ENCODE data around the gene SCUBE1. TPM values are rescaled to one million over a fixed set of nuclear protein-coding genes. Genes with fewer than 3 reads are reported as not detected.

SCUBE1 gene
- total RNA-seq, 3 donors from 2014 or later (not counting 1 experiment from before 2014, with no cell fraction given) = 0.05 to 1.2 (median 0.11) TPM

GRCh38 chr22:43300891-43301676, 42.1 kb downstream of the SCUBE1 start:
- Histone ChIP-seq H3K27me3 (ENCODE audit: control insufficient read depth, insufficient read depth, low read length) (no peaks in the 10 kb centered on the region), H3K27ac (ENCODE audit: low read length) (no peak overlapping the region), H3K4me1 (ENCODE audit: control insufficient read depth, insufficient read depth, low read length) (no peaks in the 10 kb centered on the region), H3K4me3 (ENCODE audit: low read length) (no peak overlapping the region), H3K36me3 (ENCODE audit: control insufficient read depth, insufficient read depth, low read length) (no peaks in the 10 kb centered on the region), H3K9me3 (ENCODE audit: control insufficient read depth, insufficient read depth, low read length) (no peaks in the 10 kb centered on the region)
- peaks cover 8 to 9% of the 10 kb centered on the region in 2 donors for H3K27me3 Mint-ChIP-seq (ENCODE audit: low read depth in 2 of 2)
- TF ChIP-seq CTCF (IDR thresholded peaks at IDR 0.05) = no peak
- ATAC-seq (no peak), DNase-seq (no peak)
- H3K4me1 Mint-ChIP-seq = no peaks in the 10 kb centered on the region
- H3K4me3 Mint-ChIP-seq = no peak overlapping the region
- H3K36me3 Mint-ChIP-seq = no peaks in the 10 kb centered on the region
- 86% methylated on average over 21 of the region's 21 CpGs for WGBS (ENCODE audit: insufficient coverage)
- intact Hi-C loops (cut with micrococcal nuclease) = no loop called here
- no peaks in the 10 kb centered on the region for H3K9me3 Mint-ChIP-seq
- no peak overlapping the region for H3K27ac Mint-ChIP-seq

GRCh38 chr22:43299736-43300135, 43.4 kb downstream of the SCUBE1 start:
- TF ChIP-seq CTCF (IDR thresholded peaks at IDR 0.05) = no peak
- Histone ChIP-seq H3K27me3 (ENCODE audit: control insufficient read depth, insufficient read depth, low read length) (no peaks in the 10 kb centered on the region), H3K4me1 (ENCODE audit: control insufficient read depth, insufficient read depth, low read length) (no peaks in the 10 kb centered on the region), H3K36me3 (ENCODE audit: control insufficient read depth, insufficient read depth, low read length) (no peaks in the 10 kb centered on the region), H3K27ac (ENCODE audit: low read length) (no peak overlapping the region), H3K9me3 (ENCODE audit: control insufficient read depth, insufficient read depth, low read length) (no peaks in the 10 kb centered on the region), H3K4me3 (ENCODE audit: low read length) (no peak overlapping the region)
- no peaks in the 10 kb centered on the region for H3K36me3 Mint-ChIP-seq
- no peak overlapping the region for H3K4me3 Mint-ChIP-seq
- H3K9me3 Mint-ChIP-seq = no peaks in the 10 kb centered on the region
- H3K4me1 Mint-ChIP-seq = no peaks in the 10 kb centered on the region
- H3K27ac Mint-ChIP-seq = no peak overlapping the region
- peaks cover 8 to 9% of the 10 kb centered on the region in 2 donors for H3K27me3 Mint-ChIP-seq (ENCODE audit: low read depth in 2 of 2)
- intact Hi-C loops (cut with micrococcal nuclease) = no loop called here
- DNase-seq (no peak), ATAC-seq (no peak)
- WGBS (ENCODE audit: insufficient coverage) = 89% methylated on average over 12 of the region's 12 CpGs

- intact Hi-C loops (cut with micrococcal nuclease) = no loop called here
These were observed 44.9 kb downstream of the SCUBE1 start for GRCh38 chr22:43298062-43298801.

More at GRCh38 chr22:43298062-43298801, 44.9 kb downstream of the SCUBE1 start:
- no peaks in the 10 kb centered on the region for H3K27me3 ChIP-seq (ENCODE audit: control insufficient read depth, insufficient read depth, low read length)
- DNase-seq (no peak), ATAC-seq (no peak)
- no peak overlapping the region for H3K4me3 Mint-ChIP-seq
- no peak overlapping the region for H3K27ac ChIP-seq (ENCODE audit: low read length)
- H3K36me3 ChIP-seq (ENCODE audit: control insufficient read depth, insufficient read depth, low read length) = no peaks in the 10 kb centered on the region
- no peaks in the 10 kb centered on the region for H3K9me3 Mint-ChIP-seq
- peaks cover 4 to 9% of the 10 kb centered on the region in 2 donors for H3K27me3 Mint-ChIP-seq (ENCODE audit: low read depth in 2 of 2)
- WGBS (ENCODE audit: insufficient coverage) = 93% methylated on average over 18 of the region's 18 CpGs
- H3K4me3 ChIP-seq (ENCODE audit: low read length) = no peak overlapping the region
- H3K4me1 Mint-ChIP-seq = no peaks in the 10 kb centered on the region
- H3K4me1 ChIP-seq (ENCODE audit: control insufficient read depth, insufficient read depth, low read length) = no peaks in the 10 kb centered on the region
- H3K9me3 ChIP-seq (ENCODE audit: control insufficient read depth, insufficient read depth, low read length) = no peaks in the 10 kb centered on the region
- TF ChIP-seq CTCF (IDR thresholded peaks at IDR 0.05) = no peak
- no peak overlapping the region for H3K27ac Mint-ChIP-seq
- H3K36me3 Mint-ChIP-seq = no peaks in the 10 kb centered on the region
